Measurements from ENCODE around the gene ACTR6. TPM values are rescaled to one million over a fixed set of nuclear protein-coding genes. Genes with fewer than 3 reads are reported as not detected.
A peak's percentile ranks its signal among the peaks of the same experiment; 100 is the strongest.

ACTR6 gene
- 10 to 100 TPM; 36.0 to 38.2 TPM for total RNA-seq

GRCh38 chr12:100200463-100201181 lies at the start of gene ACTR6:
TSS of gene ACTR6 (plus strand) at chr12:100200815. CDS start at chr12:100200852, 37 bp downstream.
- DNase-seq, result peak; percentile 94
- Mint-ChIP-seq H3K9me3 (no peaks in the 10 kb centered on the region), H3K4me1 (peaks cover 23% of the 10 kb centered on the region), H3K27ac (peak within 1 kb of the TSS; percentile 98), H3K4me3 (peak within 1 kb of the TSS; percentile 95), H3K27me3 (no peaks in the 10 kb centered on the region), H3K36me3 (peaks cover 8% of the 10 kb centered on the region)
- peak; percentile 74 for ATAC-seq (ENCODE audit: low read depth)
- POLR2A ChIA-PET, result interaction anchor here (0.6 to 2.4 kb wide), 6 partner anchors 9 to 66 kb away, joined by 3 to 26 read pairs (median 4); partner anchors contain the start of genes DEPDC4 and SCYL2

GRCh38 chr12:100151769-100152168 lies 48.8 kb upstream of the ACTR6 start:
- DNase-seq, result no peak
- no peak for ATAC-seq (ENCODE audit: low read depth)
- H3K4me3 Mint-ChIP-seq, result no peak overlapping the region
- H3K9me3 Mint-ChIP-seq, result no peaks in the 10 kb centered on the region
- H3K4me1 Mint-ChIP-seq, result peaks cover 3% of the 10 kb centered on the region
- POLR2A ChIA-PET, result no interaction called here
- H3K27ac Mint-ChIP-seq, result no peak overlapping the region
- no peaks in the 10 kb centered on the region for H3K36me3 Mint-ChIP-seq
- no peaks in the 10 kb centered on the region for H3K27me3 Mint-ChIP-seq

GRCh38 chr12:100153131-100153530 lies 47.5 kb upstream of the ACTR6 start:
- Mint-ChIP-seq H3K36me3 (no peaks in the 10 kb centered on the region), H3K27me3 (no peaks in the 10 kb centered on the region), H3K9me3 (no peaks in the 10 kb centered on the region), H3K4me1 (peaks cover 3% of the 10 kb centered on the region), H3K27ac (no peak overlapping the region), H3K4me3 (no peak overlapping the region)
- no peak for ATAC-seq (ENCODE audit: low read depth)
- DNase-seq, result no peak
- POLR2A ChIA-PET, result no interaction called here

GRCh38 chr12:100154474-100155247 lies 46.0 kb upstream of the ACTR6 start:
- no peaks in the 10 kb centered on the region for H3K36me3 Mint-ChIP-seq
- no peaks in the 10 kb centered on the region for H3K9me3 Mint-ChIP-seq
- peak overlapping the region; percentile 4 for H3K27ac Mint-ChIP-seq
- POLR2A ChIA-PET, result no interaction called here
- ATAC-seq (ENCODE audit: low read depth) (peak; percentile 73), DNase-seq (peak; percentile 81)
- H3K27me3 Mint-ChIP-seq, result no peaks in the 10 kb centered on the region
- no peak overlapping the region for H3K4me3 Mint-ChIP-seq
- peaks cover 3% of the 10 kb centered on the region for H3K4me1 Mint-ChIP-seq

GRCh38 chr12:100156731-100157426 lies 43.7 kb upstream of the ACTR6 start:
- no peaks in the 10 kb centered on the region for H3K36me3 Mint-ChIP-seq
- no peak overlapping the region for H3K4me3 Mint-ChIP-seq
- no peaks in the 10 kb centered on the region for H3K9me3 Mint-ChIP-seq
- POLR2A ChIA-PET, result interaction anchor here (0.5 kb wide), 1 partner anchor 43 kb away, joined by 4 read pairs; no protein-coding TSS in a partner anchor
- peaks cover 3% of the 10 kb centered on the region for H3K4me1 Mint-ChIP-seq
- no peaks in the 10 kb centered on the region for H3K27me3 Mint-ChIP-seq
- peak overlapping the region; percentile 23 for H3K27ac Mint-ChIP-seq
- ATAC-seq (ENCODE audit: low read depth) (no peak), DNase-seq (no peak)

GRCh38 chr12:100157427-100157821 lies 43.2 kb upstream of the ACTR6 start:
- POLR2A ChIA-PET, result no interaction called here
- ATAC-seq (ENCODE audit: low read depth), result no peak
- H3K4me1 Mint-ChIP-seq, result peaks cover 3% of the 10 kb centered on the region
- DNase-seq, result no peak
- H3K9me3 Mint-ChIP-seq, result no peaks in the 10 kb centered on the region
- no peaks in the 10 kb centered on the region for H3K36me3 Mint-ChIP-seq
- H3K27ac Mint-ChIP-seq, result peak overlapping the region; percentile 23
- H3K4me3 Mint-ChIP-seq, result no peak overlapping the region
- no peaks in the 10 kb centered on the region for H3K27me3 Mint-ChIP-seq

GRCh38 chr12:100158535-100158934 lies 42.1 kb upstream of the ACTR6 start:
- Mint-ChIP-seq H3K36me3 (no peaks in the 10 kb centered on the region), H3K9me3 (no peaks in the 10 kb centered on the region), H3K27me3 (no peaks in the 10 kb centered on the region), H3K4me3 (no peak overlapping the region), H3K27ac (no peak overlapping the region), H3K4me1 (peaks cover 7% of the 10 kb centered on the region)
- DNase-seq, result no peak
- ATAC-seq (ENCODE audit: low read depth), result no peak
- POLR2A ChIA-PET, result no interaction called here

- POLR2A ChIA-PET, result no interaction called here
- no peak for DNase-seq
- H3K27ac Mint-ChIP-seq, result no peak overlapping the region
- no peaks in the 10 kb centered on the region for H3K36me3 Mint-ChIP-seq
- no peaks in the 10 kb centered on the region for H3K27me3 Mint-ChIP-seq
- ATAC-seq (ENCODE audit: low read depth), result no peak
- H3K4me3 Mint-ChIP-seq, result no peak overlapping the region
- no peaks in the 10 kb centered on the region for H3K9me3 Mint-ChIP-seq
- H3K4me1 Mint-ChIP-seq, result peaks cover 13% of the 10 kb centered on the region
These were observed 41.1 kb upstream of the ACTR6 start for GRCh38 chr12:100159391-100160104.

GRCh38 chr12:100163416-100164152 lies 37.0 kb upstream of the ACTR6 start:
- peaks cover 12% of the 10 kb centered on the region for H3K4me1 Mint-ChIP-seq

GRCh38 chr12:100164153-100164704 lies 36.4 kb upstream of the ACTR6 start:
- Mint-ChIP-seq H3K27ac (peak overlapping the region; percentile 67), H3K9me3 (no peaks in the 10 kb centered on the region), H3K4me3 (peak overlapping the region; percentile 77), H3K4me1 (peaks cover 12% of the 10 kb centered on the region), H3K27me3 (no peaks in the 10 kb centered on the region), H3K36me3 (peaks cover 2% of the 10 kb centered on the region)
- DNase-seq (no peak), ATAC-seq (ENCODE audit: low read depth) (peak; percentile 17)
- POLR2A ChIA-PET, result interaction anchor here (0.9 to 1.0 kb wide), 3 partner anchors 9 to 36 kb away, joined by 3 read pairs; no protein-coding TSS in a partner anchor

More at GRCh38 chr12:100163416-100164152, 37.0 kb upstream of the ACTR6 start:
- ATAC-seq (ENCODE audit: low read depth), result peak; percentile 100
- peak overlapping the region; percentile 77 for H3K4me3 Mint-ChIP-seq
- H3K27me3 Mint-ChIP-seq, result no peaks in the 10 kb centered on the region
- H3K9me3 Mint-ChIP-seq, result no peaks in the 10 kb centered on the region
- peak overlapping the region; percentile 67 for H3K27ac Mint-ChIP-seq
- DNase-seq, result peak; percentile 74
- POLR2A ChIA-PET, result interaction anchor here (0.9 to 1.0 kb wide), 2 partner anchors 24 to 36 kb away, joined by 3 read pairs; no protein-coding TSS in a partner anchor
- H3K36me3 Mint-ChIP-seq, result peaks cover 2% of the 10 kb centered on the region

GRCh38 chr12:100165356-100165755 lies 35.3 kb upstream of the ACTR6 start:
- POLR2A ChIA-PET, result interaction anchor here (0.6 kb wide), 1 partner anchor 94 kb away, joined by 3 read pairs; no protein-coding TSS in a partner anchor
- Mint-ChIP-seq H3K4me3 (no peak overlapping the region), H3K27ac (peak overlapping the region; percentile 15), H3K36me3 (peaks cover 2% of the 10 kb centered on the region), H3K9me3 (no peaks in the 10 kb centered on the region), H3K27me3 (no peaks in the 10 kb centered on the region), H3K4me1 (peaks cover 12% of the 10 kb centered on the region)
- DNase-seq (no peak), ATAC-seq (ENCODE audit: low read depth) (no peak)

- no peak for ATAC-seq (ENCODE audit: low read depth)
- DNase-seq, result no peak
- no peaks in the 10 kb centered on the region for H3K27me3 Mint-ChIP-seq
- peaks cover 2% of the 10 kb centered on the region for H3K36me3 Mint-ChIP-seq
- POLR2A ChIA-PET, result no interaction called here
- no peaks in the 10 kb centered on the region for H3K9me3 Mint-ChIP-seq
- H3K4me1 Mint-ChIP-seq, result peaks cover 12% of the 10 kb centered on the region
- no peak overlapping the region for H3K4me3 Mint-ChIP-seq
- no peak overlapping the region for H3K27ac Mint-ChIP-seq
These were observed 34.4 kb upstream of the ACTR6 start for GRCh38 chr12:100166232-100166631.
